ENCODE data around the gene ZNF557.
"Not testable (repeated sequence)": the region's sequence is repeated elsewhere in the genome, so short reads cannot be mapped to it uniquely, and the experiment has no call there.

DNA sequence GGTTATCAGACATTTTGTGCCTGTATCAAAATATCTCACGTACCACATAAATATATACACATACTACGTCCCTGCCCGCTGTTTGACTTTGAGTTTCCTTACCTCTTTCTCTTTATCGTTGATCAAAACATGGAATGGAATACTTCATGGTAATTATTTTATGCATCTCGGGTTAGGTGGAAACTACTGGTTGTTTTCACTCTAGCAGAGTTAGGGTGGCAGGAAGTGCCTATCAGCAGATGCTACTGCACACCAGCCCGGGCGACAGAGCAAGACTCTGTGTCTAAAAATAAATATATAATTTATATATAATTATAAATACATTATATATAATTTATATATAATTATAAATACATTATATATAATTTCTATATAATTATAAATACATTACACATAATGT, 16.6 kb upstream of the ZNF557 start:
- TF ChIP-seq, protein P1, sequence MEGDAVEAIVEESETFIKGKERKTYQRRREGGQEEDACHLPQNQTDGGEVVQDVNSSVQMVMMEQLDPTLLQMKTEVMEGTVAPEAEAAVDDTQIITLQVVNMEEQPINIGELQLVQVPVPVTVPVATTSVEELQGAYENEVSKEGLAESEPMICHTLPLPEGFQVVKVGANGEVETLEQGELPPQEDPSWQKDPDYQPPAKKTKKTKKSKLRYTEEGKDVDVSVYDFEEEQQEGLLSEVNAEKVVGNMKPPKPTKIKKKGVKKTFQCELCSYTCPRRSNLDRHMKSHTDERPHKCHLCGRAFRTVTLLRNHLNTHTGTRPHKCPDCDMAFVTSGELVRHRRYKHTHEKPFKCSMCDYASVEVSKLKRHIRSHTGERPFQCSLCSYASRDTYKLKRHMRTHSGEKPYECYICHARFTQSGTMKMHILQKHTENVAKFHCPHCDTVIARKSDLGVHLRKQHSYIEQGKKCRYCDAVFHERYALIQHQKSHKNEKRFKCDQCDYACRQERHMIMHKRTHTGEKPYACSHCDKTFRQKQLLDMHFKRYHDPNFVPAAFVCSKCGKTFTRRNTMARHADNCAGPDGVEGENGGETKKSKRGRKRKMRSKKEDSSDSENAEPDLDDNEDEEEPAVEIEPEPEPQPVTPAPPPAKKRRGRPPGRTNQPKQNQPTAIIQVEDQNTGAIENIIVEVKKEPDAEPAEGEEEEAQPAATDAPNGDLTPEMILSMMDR (optimal IDR thresholded peaks at IDR 0.05 in 1 of 3, IDR thresholded peaks at IDR 0.05 in 1 of 3, conservative IDR thresholded peaks at IDR 0.05 in 1 of 3; ENCODE audit: extremely low read depth in 1 of 3, insufficient read depth in 2 of 3, low read length in 3 of 3): not testable (repeated sequence)
- not testable (repeated sequence) for TF ChIP-seq EZH2 (IDR thresholded peaks at IDR 0.05; ENCODE audit: low read length)

Measured in keratinocyte (primary cell).